K562 (cell line): ENCODE results near the gene ZNF554. TPM values are rescaled to one million over a fixed set of nuclear protein-coding genes. Genes with fewer than 3 reads are reported as not detected.

Experiments
- ATAC-seq: fragments of 200-7000 bp; cut with Tn5 transposase; 3 replicates; pipeline ENCODE4 v1.9.1; 2020; ENCODE audit warnings: moderate library complexity
- BruUV-seq: library from RNA; stranded (reverse); fragments of 400-500 nt; replicated peaks from 2 replicates; lab custom pipeline; 2021; lab: Mats Ljungman, UMichigan
- CTCF ChIA-PET: fragments of 300-600 bp; formaldehyde crosslinking; extraction: SDS; loops from one replicate; lab custom pipeline; 2021; ENCODE audit warnings: low intra/inter-chr PET ratio; lab: Yijun Ruan, JAX
- POLR2A ChIA-PET: fragments of 300-600, 350-650 bp; sonication (Branson Sonifier 250); formaldehyde crosslinking; extraction: SDS; loops from one replicate; lab custom pipeline; 2021; ENCODE audit warnings: antibody characterized with exemption, inconsistent platforms; lab: Yijun Ruan, JAX
- DNase-seq, 4 experiments: peaks; one replicate each; pipeline versions ENCODE4 v3.0.0 to v3.0.0-alpha.2; 2011 to 2018; ENCODE audit warnings: low spot score in 3 of 4, mixed read lengths in 3 of 4; ENCODE audit errors: extremely low read depth in 1 of 4
- FAIRE-seq: peaks from 2 replicates; lab custom pipeline; 2011; peaks lifted over from hg19 to GRCh38; lab: Jason Lieb, UNC
- H2AFZ ChIP-seq: 2 replicates; pipeline ENCODE4 v1.6.0; 2011; ENCODE audit warnings: low read depth, low read length, control low read depth, inconsistent platforms
- H3K27ac ChIP-seq: fragments of 200-600 bp; 3 replicates; pipeline ENCODE4 v1.8.0; 2011; ENCODE audit warnings: low read depth, mild to moderate bottlenecking, control low read depth, inconsistent platforms, low read length, moderate library complexity, mixed read lengths; ENCODE audit errors: extremely low read depth
- H3K27me3 ChIP-seq, 2 experiments: fragments of 300-600 bp in 1 of 2; 2 replicates in 1 of 2; 3 replicates in 1 of 2; pipeline versions ENCODE4 v1.6.0 to v1.8.0; 2011; ENCODE audit warnings: inconsistent platforms in 2 of 2, low read length in 2 of 2, mild to moderate bottlenecking in 1 of 2, mixed read lengths in 1 of 2, moderate library complexity in 1 of 2; ENCODE audit not compliant: control insufficient read depth in 2 of 2, insufficient read depth in 2 of 2
- H3K36me3 ChIP-seq: fragments of 300-600 bp; 3 replicates; pipeline ENCODE4 v1.8.0; 2011; ENCODE audit warnings: mild to moderate bottlenecking, low read length, inconsistent platforms; ENCODE audit not compliant: control insufficient read depth, insufficient read depth
- H3K4me1 ChIP-seq, 2 experiments: fragments of 200-600 bp in 1 of 2; replicated peaks in 1 of 2; 2 replicates in 1 of 2; 3 replicates in 1 of 2; pipeline versions ENCODE4 v1.5.1 to v1.8.0; 2011; ENCODE audit warnings: inconsistent platforms in 2 of 2, low read length in 2 of 2, mild to moderate bottlenecking in 1 of 2, mixed read lengths in 1 of 2, moderate library complexity in 1 of 2; ENCODE audit not compliant: control insufficient read depth in 2 of 2, insufficient read depth in 2 of 2
- H3K4me2 ChIP-seq: 2 replicates; pipeline ENCODE4 v1.6.1; 2011; ENCODE audit warnings: low read length, control low read depth, inconsistent platforms, mixed read lengths; ENCODE audit not compliant: insufficient read depth
- H3K4me3 ChIP-seq: fragments of 200-600 bp; sonication (generic), shearing (Covaris generic); 2 replicates; pipeline ENCODE4 v1.5.1; 2016; ENCODE audit warnings: control low read depth, inconsistent platforms
- H3K79me2 ChIP-seq: fragments of 200-600 bp; 3 replicates; pipeline ENCODE4 v1.8.0; 2011; ENCODE audit warnings: low read length, inconsistent platforms; ENCODE audit not compliant: control insufficient read depth, insufficient read depth
- H3K9ac ChIP-seq, 2 experiments: 2 replicates each; pipeline versions ENCODE4 v1.6.0 to v1.6.1; 2011; ENCODE audit warnings: low read depth in 2 of 2, low read length in 2 of 2, control low read depth in 1 of 2, inconsistent platforms in 1 of 2, mild to moderate bottlenecking in 1 of 2, mixed read lengths in 1 of 2; ENCODE audit not compliant: insufficient read depth in 1 of 2
- H3K9me1 ChIP-seq: one replicate; pipeline ENCODE4 v1.6.0; 2011; ENCODE audit warnings: inconsistent platforms, mild to moderate bottlenecking, low read length, moderate library complexity; ENCODE audit not compliant: control insufficient read depth, insufficient read depth
- H3K9me3 ChIP-seq: replicated peaks from 2 replicates; pipeline ENCODE4 v1.5.1; 2011; ENCODE audit warnings: low read depth, low read length, inconsistent platforms; ENCODE audit not compliant: control insufficient read depth, insufficient read depth
- H4K20me1 ChIP-seq: replicated peaks from 2 replicates; pipeline ENCODE4 v1.6.1; 2011; ENCODE audit warnings: low read length, inconsistent platforms, mixed read lengths; ENCODE audit not compliant: control insufficient read depth, insufficient read depth
- BRF1 ChIP-seq: IDR thresholded peaks from 3 replicates; pipeline ENCODE4 v1.6.1; 2011; ENCODE audit warnings: borderline replicate concordance, mild to moderate bottlenecking; ENCODE audit not compliant: insufficient read length; ENCODE audit errors: extremely low read depth
- CAMTA2 ChIP-seq: fragments of 250-450 bp; sonication (Bioruptor Pico); conservative IDR thresholded peaks from 2 replicates; pipeline ENCODE4 v1.5.1; 2022
- ETV1 ChIP-seq: fragments of 450-650 bp; conservative IDR thresholded peaks from 2 replicates; pipeline ENCODE4 v1.6.1; 2016; ENCODE audit warnings: missing genetic modification characterization, control low read depth, low read depth, missing compliant biosample characterization
- L3MBTL2 ChIP-seq: fragments of 450-650 bp; IDR thresholded peaks from 2 replicates; pipeline ENCODE4 v1.6.1; 2016; ENCODE audit warnings: mild to moderate bottlenecking, moderate library complexity
- SPI1 ChIP-seq: IDR thresholded peaks from 2 replicates; pipeline ENCODE4 v1.6.1; 2011; ENCODE audit warnings: low read depth, low read length, control low read depth, borderline replicate concordance
- TRIM24 ChIP-seq, 2 experiments: fragments of 450-650 bp; IDR thresholded peaks; 2 replicates each; pipeline ENCODE4 v1.6.1; 2016
- ZNF277 ChIP-seq: fragments of 250-450 bp; sonication (Bioruptor Pico); IDR thresholded peaks from 2 replicates; pipeline ENCODE4 v1.8.0; 2022; ENCODE audit warnings: inconsistent platforms, mild to moderate bottlenecking, moderate library complexity, borderline replicate concordance
- ZNF280A ChIP-seq: fragments of 450-650 bp; IDR thresholded peaks from 2 replicates; pipeline ENCODE4 v1.6.1; 2018; ENCODE audit warnings: mild to moderate bottlenecking, low read depth; ENCODE audit not compliant: partially characterized antibody
- ZNF318 ChIP-seq, 2 experiments: fragments of 450-650 bp; IDR thresholded peaks; 2 replicates each; pipeline ENCODE4 v1.6.1; 2016; ENCODE audit warnings: mild to moderate bottlenecking in 2 of 2, borderline replicate concordance in 1 of 2, low read depth in 1 of 2, moderate library complexity in 1 of 2
- ZNF445 ChIP-seq: fragments of 250-450 bp; sonication (Bioruptor Pico); IDR thresholded peaks from 2 replicates; pipeline ENCODE4 v1.4.0; 2020; ENCODE audit warnings: low read depth, mild to moderate bottlenecking, moderate library complexity
- WGBS: fragments of 100-300 bp; shearing (Covaris generic); methylation state at CpG from one replicate; pipeline ENCODE4 v1.1.6; 2016; ENCODE audit warnings: low coverage, mixed read lengths; ENCODE audit not compliant: insufficient coverage; ENCODE audit errors: missing lambda C conversion rate; 5-methylcytosine and 5-hydroxymethylcytosine counted together
- in situ Hi-C: fragments of 300-500 bp; cut with MboI; formaldehyde crosslinking; loops from 4 replicates; pipeline ENCODE4 v1.15.0; 2018; ENCODE audit warnings: inconsistent platforms, mixed read lengths
- intact Hi-C: fragments of 100-400 bp; cut with micrococcal nuclease; formaldehyde crosslinking; loops from 2 replicates; pipeline ENCODE4 v1.14.2; 2022
- polyA plus RNA-seq, 8 experiments: library from polyadenylated mRNA; depleted of rRNA in 4 of 8; stranded (reverse) in 5 of 8; unstranded in 3 of 8; fragments of >200 nt; fragmentation: Nextera tagmentation in 2 of 8; fragmentation: Illumina TruSeq in 1 of 8; extraction: Ambion mirVana in 2 of 8; extraction: Trizol in 1 of 8; gene quantifications; 2 replicates each; pipeline versions ENCODE4 v1.2.1 to v1.2.3, GENCODE V29; 2011 to 2014; ENCODE audit warnings: inconsistent platforms in 1 of 8, missing spikeins in 1 of 8
- total RNA-seq, 7 experiments: library from RNA; depleted of rRNA in 6 of 7; stranded (reverse); fragments of >200 nt in 6 of 7; fragmentation: Illumina TruSeq in 2 of 7; extraction: Trizol in 2 of 7; gene quantifications; 2 replicates each; pipeline versions ENCODE4 v1.2.1 to v1.2.3, GENCODE V29; 2011 to 2021; ENCODE audit warnings: low replicate concordance in 1 of 7

ZNF554 gene
- total and polyA plus RNA-seq, 9 of the 15 experiments (the other 6 are each of a cell fraction or from before 2014, with no cell fraction given) = 0.07 to 1.8 (median 1.1) TPM

- no peaks in the 10 kb centered on the region for H3K27me3 ChIP-seq
- H3K27ac ChIP-seq = no peak overlapping the region
- no peak for DNase-seq
- ChIA-PET POLR2A (no interaction called here), CTCF (no interaction called here)
- H3K36me3 ChIP-seq = peaks cover 37% of the 10 kb centered on the region
- no peak overlapping the region for H3K4me2 ChIP-seq
- no peak for FAIRE-seq
- H3K79me2 ChIP-seq = no peaks in the 10 kb centered on the region; the same call in 2 of the 3 replicates
- 76% methylated on average over 11 of the region's 11 CpGs for WGBS
- in situ Hi-C loops = no loop called here
- H2AFZ ChIP-seq = no peak overlapping the region
- H3K9me3 ChIP-seq = peaks cover 35% of the 10 kb centered on the region
- H3K9me1 ChIP-seq = no peaks in the 10 kb centered on the region
- no TSS peak for BruUV-seq
- no peaks in the 10 kb centered on the region for H3K4me1 ChIP-seq
- H3K9ac ChIP-seq = no peak overlapping the region
- H4K20me1 ChIP-seq = no peaks in the 10 kb centered on the region
- ATAC-seq = no peak
- no peak overlapping the region for H3K4me3 ChIP-seq
- intact Hi-C loops = no loop called here
- TF ChIP-seq TRIM24 (IDR thresholded peaks at IDR 0.05) (0 out of 4 replicates have a peak, but pooled peaks of 1 of the 2 experiments have one; percentile 53), L3MBTL2 (0 out of 2 replicates have a peak, but pooled peaks have one; percentile 20), CAMTA2 (CRISPR knock-in tag) (no peak), ZNF280A (peak; percentile 91), ZNF445 (CRISPR knock-in tag) (0 out of 2 replicates have a peak, but pooled peaks have one; percentile 51), ZNF277 (CRISPR knock-in tag) (no peak), ZNF318 (IDR thresholded peaks at IDR 0.05; ENCODE audit: borderline replicate concordance in 1 of 2, low read depth in 1 of 2) (0 out of 4 replicates have a peak, but pooled peaks of 1 of the 2 experiments have one; percentile 6), ETV1 (tag) (no peak), BRF1 (no peak), SPI1 (no peak)
These were observed 33.4 kb downstream of the ZNF554 start for GRCh38 chr19:2853015-2853606.
